ENCODE results near the gene SZT2. TPM values are rescaled to one million over a fixed set of nuclear protein-coding genes. Genes with fewer than 3 reads are reported as not detected.
"Not testable (repeated sequence)": the region's sequence is repeated elsewhere in the genome, so short reads cannot be mapped to it uniquely, and the experiment has no call there.

The SZT2 gene
- total RNA-seq, 2 experiments from 2014 or later = 33.7 to 79.8 TPM

DNA sequence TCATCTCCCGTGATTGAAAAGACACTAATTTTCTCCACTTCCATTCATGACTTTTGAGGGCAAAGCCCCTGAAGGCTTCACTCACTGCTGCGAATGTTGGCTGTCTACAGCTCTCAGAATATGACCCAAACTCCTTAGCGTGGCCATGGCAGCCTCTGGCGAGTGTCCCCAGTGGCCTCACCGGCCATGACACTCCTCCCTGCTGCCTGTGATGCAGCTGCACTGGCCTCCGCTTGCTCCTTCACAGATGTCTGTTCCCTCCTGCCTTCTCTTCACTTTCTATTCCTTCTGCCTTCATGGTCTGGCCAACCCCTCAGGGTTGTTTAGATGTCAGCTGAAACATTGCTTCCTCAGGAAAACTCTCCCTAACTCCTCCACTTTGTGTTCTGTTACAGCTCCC lies 110.2 kb downstream of the SZT2 start:
- Histone ChIP-seq H3K9me2 (ENCODE audit: insufficient read depth, low read length) (no peaks in the 10 kb centered on the region), H3K4me2 (ENCODE audit: low read length) (no peak overlapping the region), H3K36me3 (ENCODE audit: insufficient read depth, low read length) (no peaks in the 10 kb centered on the region), H3K4me1 (ENCODE audit: insufficient read depth, low read length, poor library complexity, severe bottlenecking) (no peaks in the 10 kb centered on the region), H3K4me3 (ENCODE audit: low read depth, low read length, poor library complexity, severe bottlenecking) (no peak overlapping the region), H2AFZ (ENCODE audit: low read length) (no peak overlapping the region), H3K27ac (ENCODE audit: low read depth, low read length, poor library complexity, severe bottlenecking) (no peak overlapping the region), H4K20me1 (ENCODE audit: insufficient read depth, low read length) (no peaks in the 10 kb centered on the region), H3K9me3 (ENCODE audit: low read length) (no peaks in the 10 kb centered on the region), H3K79me2 (ENCODE audit: insufficient read depth, low read depth, low read length) (no peaks in the 10 kb centered on the region)
- intact Hi-C loops (cut with micrococcal nuclease; ENCODE audit: unreplicated experiment) = no loop called here
- no peak for DNase-seq (ENCODE audit: low spot score)
- POLR2A ChIA-PET = no interaction called here
- BruUV-seq (replicated peaks) = no TSS peak
- CTCF ChIA-PET (ENCODE audit: unreplicated experiment) = no interaction called here
- TF ChIP-seq, protein P1, sequence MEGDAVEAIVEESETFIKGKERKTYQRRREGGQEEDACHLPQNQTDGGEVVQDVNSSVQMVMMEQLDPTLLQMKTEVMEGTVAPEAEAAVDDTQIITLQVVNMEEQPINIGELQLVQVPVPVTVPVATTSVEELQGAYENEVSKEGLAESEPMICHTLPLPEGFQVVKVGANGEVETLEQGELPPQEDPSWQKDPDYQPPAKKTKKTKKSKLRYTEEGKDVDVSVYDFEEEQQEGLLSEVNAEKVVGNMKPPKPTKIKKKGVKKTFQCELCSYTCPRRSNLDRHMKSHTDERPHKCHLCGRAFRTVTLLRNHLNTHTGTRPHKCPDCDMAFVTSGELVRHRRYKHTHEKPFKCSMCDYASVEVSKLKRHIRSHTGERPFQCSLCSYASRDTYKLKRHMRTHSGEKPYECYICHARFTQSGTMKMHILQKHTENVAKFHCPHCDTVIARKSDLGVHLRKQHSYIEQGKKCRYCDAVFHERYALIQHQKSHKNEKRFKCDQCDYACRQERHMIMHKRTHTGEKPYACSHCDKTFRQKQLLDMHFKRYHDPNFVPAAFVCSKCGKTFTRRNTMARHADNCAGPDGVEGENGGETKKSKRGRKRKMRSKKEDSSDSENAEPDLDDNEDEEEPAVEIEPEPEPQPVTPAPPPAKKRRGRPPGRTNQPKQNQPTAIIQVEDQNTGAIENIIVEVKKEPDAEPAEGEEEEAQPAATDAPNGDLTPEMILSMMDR (conservative IDR thresholded peaks at IDR 0.05; ENCODE audit: low read length) = no peak
- no peak for TF ChIP-seq EZH2phosphoT487 (IDR thresholded peaks at IDR 0.05; ENCODE audit: borderline replicate concordance, low read depth, low read length)

DNA sequence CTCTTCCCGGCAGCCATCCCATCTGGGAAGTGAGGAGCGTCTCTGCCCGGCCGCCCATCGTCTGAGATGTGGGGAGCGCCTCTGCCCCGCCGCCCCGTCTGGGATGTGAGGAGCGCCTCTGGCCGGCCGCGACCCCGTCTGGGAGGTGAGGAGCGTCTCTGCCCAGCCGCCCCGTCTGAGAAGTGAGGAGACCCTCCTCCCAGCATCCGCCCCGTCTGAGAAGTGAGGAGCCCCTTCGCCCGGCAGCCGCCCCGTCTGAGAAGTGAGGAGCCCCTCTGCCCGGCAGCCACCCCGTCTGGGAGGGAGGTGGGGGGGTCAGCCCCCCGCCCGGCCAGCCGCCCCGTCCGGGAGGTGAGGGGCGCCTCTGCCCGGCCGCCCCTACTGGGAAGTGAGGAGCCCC lies 112.1 kb downstream of the SZT2 start:
- H3K9me3 ChIP-seq (ENCODE audit: low read length); H3K4me3 ChIP-seq (ENCODE audit: low read depth, low read length, poor library complexity, severe bottlenecking); H3K9me2 ChIP-seq (ENCODE audit: insufficient read depth, low read length); DNase-seq (ENCODE audit: low spot score); intact Hi-C loops (cut with micrococcal nuclease; ENCODE audit: unreplicated experiment); H4K20me1 ChIP-seq (ENCODE audit: insufficient read depth, low read length); H3K4me1 ChIP-seq (ENCODE audit: insufficient read depth, low read length, poor library complexity, severe bottlenecking); H3K36me3 ChIP-seq (ENCODE audit: insufficient read depth, low read length); H3K27ac ChIP-seq (ENCODE audit: low read depth, low read length, poor library complexity, severe bottlenecking); CTCF ChIA-PET (ENCODE audit: unreplicated experiment); POLR2A ChIA-PET; BruUV-seq (replicated peaks); H3K4me2 ChIP-seq (ENCODE audit: low read length); H3K79me2 ChIP-seq (ENCODE audit: insufficient read depth, low read depth, low read length); H2AFZ ChIP-seq (ENCODE audit: low read length): not testable (repeated sequence)

DNA sequence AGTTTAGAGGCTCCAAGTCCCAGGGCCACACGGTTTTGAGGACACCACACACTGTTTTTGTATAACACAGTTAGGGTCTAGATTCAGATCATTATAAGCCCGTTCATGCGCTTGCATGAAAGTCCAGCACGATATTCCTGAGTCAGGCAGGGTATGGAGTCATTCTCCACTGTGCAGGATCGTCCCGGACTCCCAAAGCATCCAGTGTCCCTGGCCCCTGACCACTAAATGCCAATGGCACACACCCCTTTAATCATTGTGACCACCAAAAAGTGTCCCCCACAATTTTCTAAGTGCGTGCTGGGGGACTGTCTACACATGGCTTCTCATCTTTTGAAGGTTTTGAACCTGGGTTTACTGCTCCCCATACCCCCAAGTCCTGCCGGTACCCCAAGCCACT lies 113.8 kb downstream of the SZT2 start:
- intact Hi-C loops (cut with micrococcal nuclease; ENCODE audit: unreplicated experiment) = no loop called here
- POLR2A ChIA-PET = no interaction called here
- CTCF ChIA-PET (ENCODE audit: unreplicated experiment) = no interaction called here
- Histone ChIP-seq H3K36me3 (ENCODE audit: insufficient read depth, low read length) (no peaks in the 10 kb centered on the region), H3K9me3 (ENCODE audit: low read length) (no peaks in the 10 kb centered on the region), H2AFZ (ENCODE audit: low read length) (no peak overlapping the region), H3K27ac (ENCODE audit: low read depth, low read length, poor library complexity, severe bottlenecking) (no peak overlapping the region), H3K4me1 (ENCODE audit: insufficient read depth, low read length, poor library complexity, severe bottlenecking) (no peaks in the 10 kb centered on the region), H3K4me2 (ENCODE audit: low read length) (no peak overlapping the region), H4K20me1 (ENCODE audit: insufficient read depth, low read length) (no peaks in the 10 kb centered on the region), H3K9me2 (ENCODE audit: insufficient read depth, low read length) (no peaks in the 10 kb centered on the region), H3K4me3 (ENCODE audit: low read depth, low read length, poor library complexity, severe bottlenecking) (no peak overlapping the region), H3K79me2 (ENCODE audit: insufficient read depth, low read depth, low read length) (no peaks in the 10 kb centered on the region)
- no peak for DNase-seq (ENCODE audit: low spot score)
- no TSS peak for BruUV-seq (replicated peaks)
- TF ChIP-seq, protein P1 (conservative IDR thresholded peaks at IDR 0.05; ENCODE audit: low read length) = no peak
- TF ChIP-seq EZH2phosphoT487 (IDR thresholded peaks at IDR 0.05; ENCODE audit: borderline replicate concordance, low read depth, low read length) = no peak

Small RNA genes within 50 kb of the gene (microRNA-seq; reads per million reads assigned to microRNA genes)
- 15.1 reads per million, percentile 23 among the genes with 10 or more reads in this experiment for gene MIR6734 (ENCODE audit: borderline replicate concordance)
- not detected for gene MIR6735 (ENCODE audit: borderline replicate concordance)

Small RNA genes within 50 kb of the gene (small RNA-seq; reads per million reads assigned to genes)
- gene MIR6735 = not detected

Other genes with a start within 250 kb of the SZT2 start
- gene EBNA1BP2, start 217.6 kb upstream of the SZT2 start, total RNA-seq (2014; rRNA removed; shearing (Covaris generic)) = 65.4 and 105 TPM in 2 replicates
- gene EBNA1BP2, start 217.6 kb upstream of the SZT2 start, total RNA-seq (2022) = 48.4 and 63.0 TPM in 2 replicates
- gene CFAP57, start 217.6 kb upstream of the SZT2 start, total RNA-seq (2014; rRNA removed; shearing (Covaris generic)) = 0.05 TPM in 1 of 2 replicates, not detected in the other
- gene CFAP57, start 217.6 kb upstream of the SZT2 start, total RNA-seq (2022) = 0.17 and 0.26 TPM in 2 replicates
- not detected in 2 replicates for gene TMEM125, start 119.9 kb upstream of the SZT2 start, total RNA-seq (2014; rRNA removed; shearing (Covaris generic))
- gene TMEM125, start 119.9 kb upstream of the SZT2 start, total RNA-seq (2022) = 0.23 and 0.44 TPM in 2 replicates
- gene C1orf210, start 104.3 kb upstream of the SZT2 start, total RNA-seq (2014; rRNA removed; shearing (Covaris generic)) = not detected in 2 replicates
- gene C1orf210, start 104.3 kb upstream of the SZT2 start, total RNA-seq (2022) = not detected in 2 replicates
- 0.66 TPM in 1 of 2 replicates, not detected in the other for gene TIE1, start 88.9 kb upstream of the SZT2 start, total RNA-seq (2014; rRNA removed; shearing (Covaris generic))
- 0.15 TPM in 1 of 2 replicates, not detected in the other for gene TIE1, start 88.9 kb upstream of the SZT2 start, total RNA-seq (2022)
- not detected in 2 replicates for gene MPL, start 52.1 kb upstream of the SZT2 start, total RNA-seq (2014; rRNA removed; shearing (Covaris generic))
- not detected in 2 replicates for gene MPL, start 52.1 kb upstream of the SZT2 start, total RNA-seq (2022)
- 153 and 174 TPM in 2 replicates for gene CDC20, start 30.9 kb upstream of the SZT2 start, total RNA-seq (2014; rRNA removed; shearing (Covaris generic))
- gene CDC20, start 30.9 kb upstream of the SZT2 start, total RNA-seq (2022) = 209 and 223 TPM in 2 replicates
- gene ELOVL1, start 21.9 kb upstream of the SZT2 start, total RNA-seq (2014; rRNA removed; shearing (Covaris generic)) = 24.4 and 35.9 TPM in 2 replicates
- gene ELOVL1, start 21.9 kb upstream of the SZT2 start, total RNA-seq (2022) = 38.2 and 43.9 TPM in 2 replicates
- gene MED8, start 99 bp upstream of the SZT2 start, total RNA-seq (2014; rRNA removed; shearing (Covaris generic)) = 37.6 and 38.8 TPM in 2 replicates
- 37.8 and 38.4 TPM in 2 replicates for gene MED8, start 99 bp upstream of the SZT2 start, total RNA-seq (2022)
- gene HYI, start 64.0 kb downstream of the SZT2 start, total RNA-seq (2014; rRNA removed; shearing (Covaris generic)) = not detected in 2 replicates
- gene HYI, start 64.0 kb downstream of the SZT2 start, total RNA-seq (2022) = not detected in 2 replicates
- gene PTPRF, start 141.0 kb downstream of the SZT2 start, total RNA-seq (2014; rRNA removed; shearing (Covaris generic)) = 0.06 TPM in 1 of 2 replicates, not detected in the other
- gene PTPRF, start 141.0 kb downstream of the SZT2 start, total RNA-seq (2022) = 0.48 and 0.57 TPM in 2 replicates

Data from OCI-LY7 (cell line).